MM.1S (cell line): Measurements from ENCODE around the gene RBM47.

Experiments
- CTCF ChIP-seq: fragments of 300-600 bp; sonication (generic); IDR thresholded peaks from 2 replicates; pipeline ENCODE4 v1.5.1; 2016; ENCODE audit warnings: antibody characterized with exemption, low read length, mixed read lengths
- EZH2 ChIP-seq: fragments of 300-600 bp; sonication (generic); optimal IDR thresholded peaks from 2 replicates; pipeline ENCODE3; 2017; ENCODE audit warnings: low read depth, mild to moderate bottlenecking, antibody characterized with exemption, low read length, mixed read lengths
- EZH2phosphoT487 ChIP-seq: fragments of 300-600 bp; sonication (generic); IDR thresholded peaks from 2 replicates; pipeline ENCODE4 v1.6.1; 2018; ENCODE audit warnings: antibody characterized with exemption, low read length

GRCh38 chr4:40493160-40493559 lies 136.5 kb downstream of the RBM47 start:
- no peak for TF ChIP-seq CTCF
- no peak for TF ChIP-seq EZH2
- TF ChIP-seq EZH2phosphoT487 = no peak
